ENCODE measurements around the gene ANK2.
"Not testable (repeated sequence)": the region's sequence is repeated elsewhere in the genome, so short reads cannot be mapped to it uniquely, and the experiment has no call there.

The ANK2 gene

DNA sequence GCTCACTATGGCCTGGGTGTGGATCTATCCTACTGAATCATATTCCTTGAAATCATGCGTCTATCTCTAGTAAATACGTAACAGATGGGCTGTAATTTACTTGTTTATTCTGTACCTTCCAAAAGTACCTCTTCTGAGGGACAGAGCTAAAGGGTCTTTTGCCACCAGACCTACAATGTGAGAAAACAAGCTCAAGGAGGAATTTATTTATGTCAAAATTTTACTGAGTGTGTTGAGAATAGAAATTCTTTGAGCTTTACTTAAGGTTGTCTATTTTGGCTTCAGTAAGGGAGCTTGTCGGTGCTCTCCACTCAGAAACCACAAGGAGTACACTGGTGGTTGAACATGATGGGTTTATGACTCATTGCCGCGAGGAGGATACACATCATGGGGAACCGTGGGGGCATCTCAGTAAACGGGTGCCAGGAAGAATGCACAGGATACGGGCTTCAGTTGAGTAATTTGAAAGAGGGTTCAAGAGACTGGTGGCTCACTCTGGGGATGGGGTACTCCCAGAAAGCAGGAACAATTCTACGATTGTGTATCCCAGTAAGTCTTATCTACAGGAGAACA lies 3.0 kb downstream of the ANK2 start:
- DNase-seq, result peak; percentile 29

DNA sequence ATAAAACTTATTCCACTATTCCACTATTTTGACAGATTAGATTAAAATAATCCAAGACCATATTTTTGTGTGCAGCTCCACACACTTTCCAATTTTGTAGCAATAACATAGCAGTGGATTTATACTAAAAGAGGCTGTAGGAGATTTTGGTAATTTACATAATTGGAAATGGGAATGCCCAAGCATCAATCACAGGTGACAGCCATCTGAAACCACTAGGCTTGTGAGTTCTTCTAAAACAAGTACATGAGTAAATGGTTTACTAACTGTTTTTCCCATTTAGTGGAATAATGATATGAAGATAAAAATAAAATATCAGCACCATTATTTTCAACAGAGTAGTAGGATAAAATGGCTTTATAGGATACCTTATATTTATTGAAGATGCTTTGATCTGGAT lies 4.4 kb downstream of the ANK2 start:
- DNase-seq, result no peak

DNA sequence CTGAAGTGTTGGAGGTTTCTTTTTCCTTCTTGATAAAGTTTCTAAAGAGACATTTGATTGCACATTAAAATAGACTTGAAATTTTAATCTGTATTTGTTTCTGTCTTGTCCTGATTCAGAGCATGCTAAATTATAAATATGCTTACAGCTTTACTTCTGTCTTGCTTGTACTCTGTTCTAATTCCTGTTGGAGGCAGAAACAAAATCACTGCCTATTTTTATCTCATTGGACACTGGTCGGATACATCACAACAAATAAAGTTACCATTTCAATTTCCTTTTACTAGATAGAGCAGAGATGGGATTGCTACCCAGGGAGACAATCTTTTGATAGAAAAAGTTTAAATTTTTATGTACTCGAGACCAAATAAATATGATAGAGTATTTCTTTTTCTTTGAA lies 6.9 kb downstream of the ANK2 start:
- DNase-seq, result no peak

DNA sequence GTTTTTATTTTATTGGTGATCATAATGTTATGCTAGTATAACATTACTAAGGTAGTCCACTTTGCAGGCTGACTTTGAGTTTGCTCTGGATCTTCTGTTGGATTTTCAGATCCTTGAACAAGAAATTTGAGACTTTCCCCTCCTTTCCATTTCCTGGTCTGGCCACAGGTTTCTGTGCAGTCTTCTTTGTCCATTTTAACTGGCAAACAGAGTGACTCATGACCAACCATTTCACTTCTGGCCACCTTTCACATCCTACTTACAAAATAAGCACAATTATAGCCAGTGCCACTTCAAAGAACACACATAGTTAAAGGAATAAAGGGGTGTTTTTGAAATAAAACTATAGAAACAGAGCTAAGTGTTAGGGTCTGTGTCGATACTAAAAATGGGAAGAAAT lies 8.4 kb downstream of the ANK2 start:
- peak; percentile 66 for DNase-seq

DNA sequence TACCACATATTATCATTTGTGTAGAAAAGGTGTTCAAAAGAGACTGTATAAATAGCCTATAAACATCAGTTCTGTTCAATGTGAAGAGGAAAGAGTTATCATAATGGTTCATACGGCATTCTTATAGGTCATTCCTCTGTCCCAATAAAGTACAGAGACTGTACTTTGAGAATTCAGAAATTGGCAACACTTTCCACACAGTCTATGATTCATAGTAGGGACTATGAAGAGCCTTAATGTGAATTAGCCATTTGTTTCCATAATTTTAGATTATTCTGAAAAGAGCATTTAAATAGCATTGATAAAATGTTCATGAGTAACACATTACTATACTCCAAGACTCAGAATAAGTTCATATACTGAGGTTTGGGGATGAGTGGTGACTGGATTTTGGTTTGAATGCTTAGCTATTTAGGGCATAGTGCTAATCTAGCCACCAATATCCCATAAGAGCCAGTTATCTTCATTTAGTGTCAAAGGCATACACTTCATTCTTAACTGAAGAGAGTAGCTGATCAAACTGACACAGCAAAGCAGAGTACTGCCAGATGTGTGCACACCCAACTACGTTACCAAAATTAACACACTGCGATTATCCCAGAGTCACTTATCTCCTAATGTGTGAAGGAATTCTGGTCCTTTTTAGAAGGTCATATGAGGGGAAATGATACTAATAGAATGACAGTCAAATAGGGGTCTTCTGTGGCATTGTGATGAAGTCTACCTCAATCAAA lies 10.2 kb downstream of the ANK2 start:
- DNase-seq, result no peak

DNA sequence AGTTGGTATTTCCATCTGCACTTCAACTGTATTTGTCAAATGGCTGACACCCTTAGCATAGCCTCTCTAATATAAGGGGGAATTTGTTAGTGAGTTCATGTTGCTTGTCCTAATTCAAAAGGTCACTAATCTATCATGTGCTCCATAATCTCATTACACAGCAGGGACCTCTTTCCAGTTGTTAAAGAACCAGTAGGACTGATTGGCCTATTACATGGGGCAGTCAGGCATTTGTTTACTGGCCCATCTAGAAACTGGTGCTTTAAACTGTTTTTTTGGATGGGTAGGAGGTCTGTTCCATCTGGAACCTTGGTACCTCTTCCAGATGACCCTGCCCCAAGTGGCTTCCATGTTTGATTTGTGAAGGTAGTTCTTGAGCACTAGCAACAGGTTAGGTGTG lies 11.4 kb downstream of the ANK2 start:
- DNase-seq, result peak; percentile 84

DNA sequence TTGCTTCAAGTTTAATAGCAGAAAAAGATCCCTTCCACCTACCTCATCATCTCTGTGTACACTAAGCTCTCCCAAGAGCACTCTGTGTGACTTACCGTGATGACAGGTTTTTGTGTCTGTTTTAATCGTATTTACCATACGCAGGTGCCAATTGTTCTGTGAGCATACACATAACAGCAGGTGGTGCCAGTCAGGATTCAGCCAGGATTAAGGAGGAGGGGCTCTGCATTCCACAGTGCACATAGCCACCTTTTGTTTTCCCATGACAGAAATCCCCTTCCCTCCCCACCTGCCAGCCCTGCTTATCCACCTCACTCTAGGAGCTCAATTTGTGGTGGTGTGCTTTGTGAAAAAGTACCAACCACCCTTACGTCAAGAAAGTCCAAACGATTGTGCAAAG lies 14.8 kb downstream of the ANK2 start:
- DNase-seq, result peak; percentile 98

DNA sequence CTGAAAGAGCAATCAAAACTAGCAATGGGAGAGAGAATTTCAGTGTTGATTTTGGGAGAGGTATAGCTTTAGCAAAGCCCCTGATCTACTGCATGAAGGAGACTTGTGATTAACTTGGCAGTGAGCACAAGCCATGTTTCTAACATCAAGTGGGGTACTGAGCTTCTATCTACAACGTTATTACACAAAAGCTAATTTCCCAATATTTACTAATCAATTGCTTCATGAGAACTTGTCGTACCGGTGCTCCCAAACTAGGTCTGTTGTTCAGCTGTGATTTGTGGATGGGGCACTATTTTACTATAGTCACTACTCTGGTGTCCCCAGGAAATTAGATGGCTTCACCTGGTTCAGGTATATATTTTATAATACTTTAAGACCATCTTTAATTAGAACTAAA lies 16.2 kb downstream of the ANK2 start:
- DNase-seq, result no peak

DNA sequence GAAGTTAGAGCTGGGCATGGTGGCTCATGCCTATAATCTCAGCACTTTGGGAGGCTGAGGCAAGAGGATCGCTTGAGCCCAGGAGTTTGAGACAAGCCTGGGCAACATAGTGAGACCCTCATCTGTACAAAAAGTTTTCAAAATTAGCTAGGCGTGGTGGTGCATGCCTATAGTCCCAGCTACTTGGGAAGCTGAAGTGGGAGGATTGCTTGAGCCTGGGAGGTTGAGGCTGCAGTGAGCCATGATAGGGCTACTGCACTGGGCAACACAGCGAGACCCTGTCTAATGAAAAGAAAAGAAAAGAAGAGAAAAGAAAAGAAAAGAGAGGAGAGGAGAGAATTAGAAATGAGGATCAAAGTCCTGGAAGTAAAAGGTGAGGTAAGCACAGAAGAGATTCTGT lies 19.3 kb downstream of the ANK2 start:
- DNase-seq, result not testable (repeated sequence)

DNA sequence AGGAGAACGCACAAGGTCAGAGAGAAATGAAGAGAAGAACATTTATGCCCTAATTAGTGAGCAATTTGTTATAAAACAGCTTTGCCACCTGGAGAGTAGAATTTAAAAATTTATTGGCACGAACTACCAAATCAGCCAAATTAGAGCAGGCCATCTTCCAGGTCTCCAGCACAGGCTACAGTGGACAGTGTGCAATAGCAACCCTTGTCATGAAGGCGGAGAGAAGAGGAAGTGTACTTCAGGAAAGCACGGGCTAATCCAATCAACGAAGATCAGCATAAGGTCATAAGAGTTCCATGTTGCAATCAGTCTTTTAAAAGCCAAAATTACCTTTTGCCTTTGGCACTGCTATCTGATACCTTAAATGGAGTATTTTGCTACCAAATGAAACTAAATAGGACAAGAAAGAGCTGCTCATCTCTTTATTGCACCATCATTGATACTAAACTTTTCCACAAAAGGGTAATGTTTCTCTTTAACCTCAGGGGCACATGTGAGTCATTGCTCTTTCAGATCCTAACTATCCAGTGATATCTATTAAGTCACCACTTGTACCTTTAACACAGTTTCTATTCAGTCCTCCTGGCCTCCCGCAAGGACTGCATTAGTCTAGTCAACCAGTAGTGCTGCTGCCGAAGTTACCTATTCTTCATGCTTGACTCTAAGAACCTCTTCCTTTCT lies 19.9 kb downstream of the ANK2 start:
- no peak for DNase-seq

DNA sequence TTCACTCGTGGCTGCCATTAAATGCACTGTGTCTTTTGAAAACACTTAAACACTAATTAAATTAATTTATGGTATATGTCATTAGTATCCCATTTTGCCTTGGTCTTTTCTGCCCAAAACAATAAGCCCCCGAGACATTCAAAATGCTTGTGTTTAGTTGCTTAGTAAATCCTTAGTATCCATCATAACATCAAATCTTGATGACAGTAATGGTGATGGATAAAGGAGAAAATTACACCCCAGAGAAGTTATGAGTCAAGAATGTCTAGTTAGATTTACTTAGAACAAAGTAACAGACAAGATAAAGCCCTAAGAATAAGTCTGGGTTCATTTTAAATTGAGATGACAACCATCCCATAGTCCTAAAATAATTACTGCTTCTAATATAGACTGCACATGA lies 21.3 kb downstream of the ANK2 start:
- no peak for DNase-seq

DNA sequence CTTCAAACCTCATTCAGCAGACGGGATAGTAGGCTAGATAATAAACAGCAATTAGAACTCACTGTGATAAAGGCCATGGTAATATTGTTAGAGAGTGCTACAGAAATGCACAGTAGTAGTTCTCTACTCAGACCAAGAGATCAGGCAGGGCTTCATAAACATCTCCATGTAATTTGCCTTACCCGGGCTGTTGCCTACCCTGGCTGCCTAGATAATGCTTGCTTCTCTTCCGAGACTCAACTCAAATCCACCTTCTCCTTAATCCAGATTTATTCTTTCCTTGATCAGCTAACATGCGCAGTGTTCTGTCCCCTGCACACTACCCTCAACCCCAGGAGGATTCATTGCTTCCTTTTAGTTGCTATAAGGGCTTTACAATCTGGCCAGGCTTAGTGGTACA lies 21.8 kb downstream of the ANK2 start:
- no peak for DNase-seq

DNA sequence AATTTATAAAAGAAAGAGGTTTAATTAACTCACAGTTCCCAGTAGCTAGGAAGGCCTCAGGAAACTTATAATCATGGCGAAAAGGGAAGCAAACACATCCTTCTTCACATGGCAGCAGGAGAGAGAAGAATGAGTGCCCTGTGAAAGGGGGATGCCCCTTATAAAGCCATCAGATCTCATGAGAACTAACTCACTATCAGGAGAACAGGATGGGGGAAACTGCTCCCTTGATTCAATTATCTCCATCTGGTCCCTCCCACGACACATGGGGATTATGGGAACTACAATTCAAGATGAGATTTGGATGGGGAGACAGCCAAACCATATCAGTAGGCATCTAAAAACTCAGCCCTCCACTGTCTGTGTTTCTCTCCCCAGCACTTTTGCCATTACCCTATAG lies 22.4 kb downstream of the ANK2 start:
- no peak for DNase-seq

DNA sequence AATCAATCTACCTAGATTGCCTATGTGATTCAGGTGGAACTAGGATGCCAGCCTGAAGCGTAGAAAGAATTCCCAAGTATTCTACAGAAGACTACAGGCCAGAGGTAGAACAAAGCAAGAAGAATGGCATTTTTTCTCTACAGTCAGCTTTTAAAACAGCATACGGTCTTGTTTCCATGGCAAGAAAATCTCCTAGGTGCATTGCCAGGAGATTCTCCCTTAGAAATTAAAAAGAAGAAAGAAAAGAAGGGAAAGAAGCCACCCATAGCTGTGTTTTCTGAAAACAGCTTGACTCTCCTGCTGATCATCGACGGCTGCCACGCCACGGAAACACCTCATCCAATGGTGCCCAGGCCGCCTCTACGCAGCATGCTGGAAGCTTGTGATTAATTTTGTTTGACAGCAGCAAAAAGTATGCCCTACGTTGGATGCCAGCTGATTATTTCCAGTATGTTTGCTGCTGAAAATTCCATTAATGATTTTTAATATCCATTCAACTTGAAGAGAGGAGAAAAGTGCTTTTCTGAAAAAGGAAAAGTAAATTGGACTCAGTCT lies 24.1 kb downstream of the ANK2 start:
- no peak for DNase-seq

DNA sequence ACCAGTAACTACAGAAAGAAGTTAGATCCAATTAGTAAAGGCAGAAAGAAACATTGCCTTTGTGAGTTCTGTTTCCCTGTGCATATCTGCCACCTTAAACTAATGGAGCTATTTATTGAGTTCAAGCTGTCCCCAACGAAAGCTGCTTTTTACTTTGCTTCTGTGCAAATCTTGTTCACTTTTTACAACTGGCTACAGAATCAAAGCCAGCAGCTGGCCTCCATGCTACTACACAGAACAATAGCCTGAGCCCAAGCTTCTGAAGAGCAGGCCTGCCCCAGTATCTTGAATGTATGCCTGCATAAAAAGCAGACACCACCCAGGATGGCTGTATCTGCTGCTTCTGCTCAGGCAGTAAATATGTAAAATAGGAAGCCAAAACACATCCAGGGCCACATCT lies 28.1 kb downstream of the ANK2 start:
- no peak for DNase-seq

DNA sequence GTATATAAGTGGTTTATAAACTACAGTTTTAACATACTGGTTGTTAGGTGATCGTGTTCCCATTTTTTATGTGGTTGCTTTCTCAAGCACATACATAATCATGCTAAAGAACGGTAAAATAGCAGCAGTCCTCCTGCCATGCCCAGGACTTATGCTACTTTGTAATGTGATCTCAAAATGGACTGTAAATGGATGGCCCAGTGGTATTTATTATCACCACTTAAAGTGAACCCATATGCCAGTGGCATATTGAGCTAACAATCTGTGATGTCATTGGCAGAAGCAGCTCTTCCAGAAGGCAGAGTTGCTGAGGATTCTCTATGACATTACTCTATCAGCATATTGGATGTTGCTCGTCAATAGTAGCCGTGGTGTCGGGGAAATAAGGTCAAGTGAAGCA lies 28.6 kb downstream of the ANK2 start:
- no peak for DNase-seq

DNA sequence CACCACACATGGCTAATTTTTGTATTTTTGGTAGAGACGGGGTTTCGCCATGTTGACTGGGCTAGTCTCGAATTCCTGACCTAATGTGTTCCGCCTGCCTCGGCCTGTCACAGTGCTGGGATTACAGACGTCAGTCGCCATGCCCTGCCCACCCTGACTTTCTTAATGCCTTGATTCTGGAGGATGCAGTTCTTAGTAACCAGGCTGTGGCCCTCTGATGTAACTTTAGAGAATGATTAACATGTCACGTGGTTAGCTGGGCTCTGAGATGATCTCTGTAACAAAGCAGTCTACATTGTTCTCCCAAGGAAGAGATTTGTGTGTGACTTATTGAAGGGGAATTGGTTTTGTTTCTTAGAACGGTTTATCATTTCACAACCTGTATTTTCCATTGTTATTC lies 30.6 kb downstream of the ANK2 start:
- no peak for DNase-seq

DNA sequence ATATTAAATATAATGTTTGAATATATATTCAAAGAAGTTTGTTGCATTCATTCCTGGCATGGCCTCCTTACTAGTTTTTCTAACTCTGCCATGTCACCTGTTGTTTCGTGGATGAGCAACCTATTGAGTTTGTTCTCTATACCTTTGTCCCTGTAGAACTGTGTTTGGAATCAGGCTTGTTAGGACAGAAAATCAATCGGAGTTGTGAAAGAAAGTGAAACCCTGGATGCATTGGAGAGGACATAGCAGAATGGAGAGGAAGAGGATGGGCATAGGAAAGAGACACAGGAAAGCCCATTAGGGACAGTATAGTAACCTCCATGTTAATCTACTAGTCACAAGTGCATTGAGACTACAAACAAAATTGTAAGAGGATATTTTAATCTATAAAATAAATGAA lies 31.2 kb downstream of the ANK2 start:
- no peak for DNase-seq

DNA sequence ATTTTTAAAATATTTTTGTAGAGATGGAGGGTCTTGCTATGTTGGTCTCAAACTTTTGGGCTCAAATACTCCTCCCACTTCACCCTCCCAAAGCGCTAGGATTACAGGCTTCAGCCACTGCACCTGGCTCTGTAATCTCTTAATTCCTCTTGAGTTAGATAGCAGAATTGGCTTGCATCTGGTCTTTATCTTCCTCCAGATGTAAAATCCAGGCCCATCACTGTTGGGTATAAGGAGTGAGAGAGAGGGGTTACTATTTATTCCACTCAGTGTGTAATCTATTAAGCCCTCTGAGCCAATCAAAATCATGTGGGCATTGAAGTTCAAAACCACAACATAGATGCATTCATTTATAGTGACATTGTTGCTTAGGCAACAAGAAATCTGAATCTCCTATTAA lies 33.9 kb downstream of the ANK2 start:
- no peak for DNase-seq

DNA sequence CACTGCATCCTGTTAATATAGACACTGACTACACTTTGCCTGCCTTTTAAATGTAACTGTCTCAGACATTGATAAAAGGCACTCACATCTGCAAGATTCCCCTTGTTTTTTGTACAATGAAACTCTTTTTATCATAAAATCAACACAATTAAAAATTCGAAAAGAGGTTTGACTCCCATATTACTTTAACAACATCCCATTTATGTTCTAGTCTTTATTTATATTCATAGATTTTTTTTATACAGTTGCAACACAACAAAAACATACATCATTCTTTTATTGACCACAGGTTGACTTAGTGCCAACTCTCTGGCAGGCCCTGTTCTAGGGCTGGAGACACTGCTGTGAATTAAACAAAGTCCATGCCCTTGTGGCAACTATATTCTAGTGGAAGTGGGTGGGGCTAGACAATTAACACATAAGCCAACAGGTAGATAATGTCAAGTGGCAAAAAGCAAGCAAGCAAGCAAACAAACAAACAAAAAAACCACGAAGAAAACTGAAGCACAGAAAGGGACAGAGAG lies 36.8 kb downstream of the ANK2 start:
- no peak for DNase-seq

DNA sequence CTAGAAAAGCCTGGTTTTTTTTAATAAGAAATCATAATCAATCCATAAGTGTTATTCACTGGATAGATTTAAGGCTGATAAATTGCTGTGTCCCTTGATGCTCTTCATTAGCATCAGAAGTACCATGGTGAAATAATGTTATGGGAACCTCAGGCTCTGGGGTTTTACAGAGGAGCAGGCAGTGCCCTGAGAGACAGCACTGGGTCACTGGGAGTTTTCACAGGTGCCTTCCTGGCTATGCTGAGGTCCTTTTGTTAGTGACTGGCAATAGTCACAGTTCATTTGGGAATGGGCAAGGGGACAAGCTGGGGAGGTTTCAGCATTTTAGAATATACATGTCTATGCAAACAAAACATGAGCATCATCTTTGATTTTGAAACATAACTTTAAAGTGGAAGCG lies 38.6 kb downstream of the ANK2 start:
- no peak for DNase-seq

DNA sequence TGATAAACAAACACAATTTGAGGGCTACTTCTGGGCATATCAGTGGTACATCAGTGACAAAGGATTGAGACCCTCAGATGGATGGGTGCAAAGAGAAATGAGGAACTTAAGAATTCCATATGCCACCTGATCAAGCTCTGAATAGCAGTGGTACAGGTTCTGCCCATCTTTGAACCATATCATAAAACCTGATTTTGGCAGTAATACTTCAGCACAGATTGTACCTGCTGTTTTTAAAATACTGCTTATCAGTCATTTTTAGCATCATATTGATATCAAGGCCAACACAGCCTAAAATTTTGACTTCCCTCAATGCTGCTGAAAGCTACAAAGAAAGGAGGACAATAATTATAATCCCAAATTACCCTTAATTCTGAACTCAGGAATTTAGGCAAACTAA lies 41.5 kb downstream of the ANK2 start:
- DNase-seq, result no peak

DNA sequence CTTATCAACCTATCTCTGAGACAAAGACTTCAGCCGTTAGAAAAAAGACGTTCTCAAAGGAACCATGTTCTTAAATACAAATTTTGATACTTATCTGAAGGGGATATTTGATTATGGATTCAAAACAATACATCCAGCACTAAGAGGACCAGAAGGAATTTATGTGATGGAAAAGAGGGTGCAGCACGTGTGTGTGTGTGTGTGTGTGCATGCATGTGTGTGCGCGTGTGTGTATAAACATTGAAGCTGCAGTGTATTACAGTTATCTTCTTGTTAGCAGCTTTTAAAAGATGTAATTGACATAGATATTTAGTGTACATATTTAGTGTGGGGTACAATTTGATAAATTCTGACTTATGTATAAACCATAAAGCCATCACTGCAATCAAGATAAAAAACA lies 44.9 kb downstream of the ANK2 start:
- no peak for DNase-seq

DNA sequence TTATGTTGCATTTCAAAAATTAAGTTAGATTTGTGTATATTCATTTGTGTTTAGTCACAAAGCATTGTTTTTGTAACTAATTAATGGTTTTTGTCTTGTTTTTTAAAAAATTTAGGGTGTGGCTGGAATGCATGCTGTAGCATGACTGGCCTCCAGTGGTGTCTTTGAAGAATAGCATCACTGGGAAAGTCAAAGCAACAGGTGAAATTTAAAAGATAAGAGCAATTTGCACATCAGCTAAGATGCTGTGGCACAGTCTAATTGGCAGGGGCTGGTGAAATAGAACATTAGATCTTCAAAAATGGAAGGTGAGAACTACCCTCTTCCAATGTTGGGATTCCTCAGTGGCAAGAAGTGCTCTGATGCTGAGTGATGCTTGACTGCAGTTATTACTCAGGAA lies 45.3 kb downstream of the ANK2 start:
- peak; percentile 45 for DNase-seq
